Karpas-422 (cell line): ENCODE results near the gene RPRD1B. TPM values are rescaled to one million over a fixed set of nuclear protein-coding genes. Genes with fewer than 3 reads are reported as not detected.

Experiments used
- DNase-seq: peaks from one replicate; pipeline ENCODE4 v3.0.0-alpha.2; 2015
- H2AFZ ChIP-seq: fragments of 200-600 bp; sonication (generic); 2 replicates; pipeline ENCODE4 v1.6.1; 2014; ENCODE audit warnings: antibody characterized with exemption, low read length, mixed read lengths
- H3K27ac ChIP-seq: fragments of 200-600 bp; sonication (generic); 2 replicates; pipeline ENCODE4 v1.5.1; 2014; ENCODE audit warnings: mild to moderate bottlenecking, low read length, moderate library complexity
- H3K27me3 ChIP-seq: fragments of 200-600 bp; sonication (generic); 2 replicates; pipeline ENCODE4 v1.6.1; 2014; ENCODE audit warnings: low read length, mixed read lengths
- H3K36me3 ChIP-seq: fragments of 200-600 bp; sonication (generic); 2 replicates; pipeline ENCODE4 v1.6.1; 2014; ENCODE audit warnings: low read length, mixed read lengths; ENCODE audit not compliant: insufficient read depth
- H3K4me1 ChIP-seq: fragments of 200-600 bp; sonication (generic); 2 replicates; pipeline ENCODE4 v1.6.1; 2014; ENCODE audit warnings: mild to moderate bottlenecking, low read length, mixed read lengths
- H3K4me2 ChIP-seq: fragments of 200-600 bp; sonication (generic); 2 replicates; pipeline ENCODE4 v1.6.1; 2014; ENCODE audit warnings: low read length, low read depth, mild to moderate bottlenecking; ENCODE audit not compliant: poor library complexity, severe bottlenecking
- H3K4me3 ChIP-seq: fragments of 200-600 bp; sonication (generic); 2 replicates; pipeline ENCODE4 v1.5.1; 2014; ENCODE audit warnings: mild to moderate bottlenecking, antibody characterized with exemption, low read length, mixed read lengths
- H3K79me2 ChIP-seq: fragments of 200-600 bp; sonication (generic); 2 replicates; pipeline ENCODE4 v1.6.1; 2014; ENCODE audit warnings: mild to moderate bottlenecking, low read length, mixed read lengths
- H3K9ac ChIP-seq: fragments of 200-600 bp; sonication (generic); 2 replicates; pipeline ENCODE4 v1.6.0; 2014; ENCODE audit warnings: low read length
- H3K9me2 ChIP-seq: fragments of 200-600 bp; sonication (generic), shearing (Covaris generic); replicated peaks from 2 replicates; pipeline ENCODE4 v1.6.0; 2014; ENCODE audit warnings: mild to moderate bottlenecking, low read length, moderate library complexity; ENCODE audit not compliant: insufficient read depth
- H3K9me3 ChIP-seq: fragments of 300-700, 200-600 bp; sonication (generic); 2 replicates; pipeline ENCODE4 v1.6.1; 2014; ENCODE audit warnings: low read length, mixed read lengths
- H4K20me1 ChIP-seq: fragments of 200-600 bp; sonication (generic); 2 replicates; pipeline ENCODE4 v1.6.1; 2014; ENCODE audit warnings: mild to moderate bottlenecking, antibody characterized with exemption, low read length, low read depth; ENCODE audit not compliant: insufficient read depth
- total RNA-seq: library from RNA; depleted of rRNA; stranded (reverse); fragments of >200 nt; shearing (Covaris generic); gene quantifications from 2 replicates; pipeline ENCODE4 v1.2.3, GENCODE V29; 2014; ENCODE audit warnings: low replicate concordance

RPRD1B gene
- total RNA-seq, 1 experiment from 2014 or later = 68.2 TPM

GRCh38 chr20:38062890-38063289 lies 29.3 kb downstream of the RPRD1B start:
- no peak for DNase-seq
- Histone ChIP-seq H3K27ac (no peak overlapping the region), H3K27me3 (no peaks in the 10 kb centered on the region), H4K20me1 (no peaks in the 10 kb centered on the region), H3K36me3 (peaks cover 79% of the 10 kb centered on the region), H2AFZ (no peak overlapping the region), H3K4me2 (no peak overlapping the region), H3K9me3 (no peaks in the 10 kb centered on the region), H3K4me3 (no peak overlapping the region), H3K4me1 (peaks cover under 1% of the 10 kb centered on the region; the same call in 1 of the 2 replicates), H3K79me2 (peaks cover 20% of the 10 kb centered on the region), H3K9ac (no peak overlapping the region), H3K9me2 (no peaks in the 10 kb centered on the region)

GRCh38 chr20:38063911-38064530 lies 30.5 kb downstream of the RPRD1B start:
- H2AFZ ChIP-seq = no peak overlapping the region
- H3K9ac ChIP-seq = no peak overlapping the region
- no peak overlapping the region for H3K27ac ChIP-seq
- H3K4me3 ChIP-seq = no peak overlapping the region
- peaks cover 83% of the 10 kb centered on the region for H3K36me3 ChIP-seq
- H3K9me3 ChIP-seq = no peaks in the 10 kb centered on the region
- H3K4me1 ChIP-seq = no peaks in the 10 kb centered on the region
- no peak overlapping the region for H3K4me2 ChIP-seq
- no peaks in the 10 kb centered on the region for H3K27me3 ChIP-seq
- H3K9me2 ChIP-seq = no peaks in the 10 kb centered on the region
- H3K79me2 ChIP-seq = peaks cover 12% of the 10 kb centered on the region; the same call in 1 of the 2 replicates
- H4K20me1 ChIP-seq = no peaks in the 10 kb centered on the region
- DNase-seq = no peak

- peaks cover 85% of the 10 kb centered on the region for H3K36me3 ChIP-seq
- DNase-seq = no peak
Observed at GRCh38 chr20:38065764-38066375, 32.3 kb downstream of the RPRD1B start.

GRCh38 chr20:38066969-38067716 lies 33.6 kb downstream of the RPRD1B start:
- no peaks in the 10 kb centered on the region for H3K27me3 ChIP-seq
- no peak overlapping the region for H3K4me3 ChIP-seq
- H4K20me1 ChIP-seq = no peaks in the 10 kb centered on the region
- peaks cover 86% of the 10 kb centered on the region for H3K36me3 ChIP-seq
- DNase-seq = no peak
- H3K79me2 ChIP-seq = peaks cover 3% of the 10 kb centered on the region; the same call in 1 of the 2 replicates
- no peaks in the 10 kb centered on the region for H3K9me2 ChIP-seq
- no peaks in the 10 kb centered on the region for H3K4me1 ChIP-seq
- no peak overlapping the region for H3K27ac ChIP-seq
- no peak overlapping the region for H3K4me2 ChIP-seq
- H3K9ac ChIP-seq = no peak overlapping the region
- no peak overlapping the region for H2AFZ ChIP-seq
- H3K9me3 ChIP-seq = peaks cover 4% of the 10 kb centered on the region

More at GRCh38 chr20:38065764-38066375, 32.3 kb downstream of the RPRD1B start:
- Histone ChIP-seq H3K9me3 (no peaks in the 10 kb centered on the region), H3K4me3 (no peak overlapping the region), H4K20me1 (no peaks in the 10 kb centered on the region), H3K4me1 (no peaks in the 10 kb centered on the region), H3K27me3 (no peaks in the 10 kb centered on the region), H2AFZ (no peak overlapping the region), H3K9ac (no peak overlapping the region), H3K79me2 (no peaks in the 10 kb centered on the region; the same call in 1 of the 2 replicates), H3K27ac (no peak overlapping the region), H3K9me2 (no peaks in the 10 kb centered on the region), H3K4me2 (no peak overlapping the region)

GRCh38 chr20:38067717-38068365 lies 34.3 kb downstream of the RPRD1B start:
- Histone ChIP-seq H3K9ac (no peak overlapping the region), H4K20me1 (no peaks in the 10 kb centered on the region), H2AFZ (no peak overlapping the region), H3K36me3 (peaks cover 87% of the 10 kb centered on the region), H3K27me3 (no peaks in the 10 kb centered on the region), H3K27ac (no peak overlapping the region), H3K4me2 (no peak overlapping the region), H3K4me1 (no peaks in the 10 kb centered on the region), H3K79me2 (peaks cover 8% of the 10 kb centered on the region; the same call in 1 of the 2 replicates), H3K9me3 (peaks cover 8% of the 10 kb centered on the region), H3K9me2 (no peaks in the 10 kb centered on the region), H3K4me3 (no peak overlapping the region)
- no peak for DNase-seq

GRCh38 chr20:38072898-38073297 lies 39.4 kb downstream of the RPRD1B start:
- H3K9me3 ChIP-seq = peaks cover 8% of the 10 kb centered on the region
- H3K79me2 ChIP-seq = peaks cover 51% of the 10 kb centered on the region
- no peaks in the 10 kb centered on the region for H3K27me3 ChIP-seq
- H3K4me1 ChIP-seq = peaks cover 30% of the 10 kb centered on the region
- no peak overlapping the region for H2AFZ ChIP-seq
- H3K4me2 ChIP-seq = no peak overlapping the region
- no peak for DNase-seq
- H3K9me2 ChIP-seq = no peaks in the 10 kb centered on the region
- no peak overlapping the region for H3K9ac ChIP-seq
- H4K20me1 ChIP-seq = no peaks in the 10 kb centered on the region
- H3K36me3 ChIP-seq = peaks cover 89% of the 10 kb centered on the region
- H3K4me3 ChIP-seq = no peak overlapping the region
- H3K27ac ChIP-seq = no peak overlapping the region

GRCh38 chr20:38073307-38074071 lies 39.9 kb downstream of the RPRD1B start:
- H3K27ac ChIP-seq = peak overlapping the region; percentile 76; the same call in 1 of the 2 replicates
- no peak overlapping the region for H2AFZ ChIP-seq
- H3K9me2 ChIP-seq = no peaks in the 10 kb centered on the region
- H3K9ac ChIP-seq = no peak overlapping the region
- no peaks in the 10 kb centered on the region for H4K20me1 ChIP-seq
- H3K9me3 ChIP-seq = peaks cover 8% of the 10 kb centered on the region
- no peaks in the 10 kb centered on the region for H3K27me3 ChIP-seq
- H3K4me1 ChIP-seq = peaks cover 30% of the 10 kb centered on the region
- H3K4me2 ChIP-seq = no peak overlapping the region
- peaks cover 84% of the 10 kb centered on the region for H3K36me3 ChIP-seq
- H3K4me3 ChIP-seq = no peak overlapping the region
- peak; percentile 81 for DNase-seq
- peaks cover 57% of the 10 kb centered on the region for H3K79me2 ChIP-seq
